LNCAP (cell line): ENCODE data around the gene FOXD1.

Experiments
- CTCF ChIP-seq: fragments of 450-650 bp; IDR thresholded peaks from 2 replicates; pipeline ENCODE4 v1.5.1; 2017; ENCODE audit warnings: mild to moderate bottlenecking

Gene FOXD1

GRCh38 chr5:73424556-73424977 is 24.0 kb downstream of the FOXD1 start:
- TF ChIP-seq CTCF, result no peak

GRCh38 chr5:73422164-73422563 is 26.4 kb downstream of the FOXD1 start:
- no peak for TF ChIP-seq CTCF

- no peak for TF ChIP-seq CTCF
These were observed 27.9 kb downstream of the FOXD1 start for GRCh38 chr5:73420666-73421065.

- no peak for TF ChIP-seq CTCF
These were observed 28.8 kb downstream of the FOXD1 start for GRCh38 chr5:73419465-73420390.

GRCh38 chr5:73419117-73419464 is 29.5 kb downstream of the FOXD1 start:
- no peak for TF ChIP-seq CTCF

- no peak for TF ChIP-seq CTCF
These were observed 30.3 kb downstream of the FOXD1 start for GRCh38 chr5:73418244-73418691.

GRCh38 chr5:73417303-73418034 is 31.1 kb downstream of the FOXD1 start:
- TF ChIP-seq CTCF, result no peak
